Hematopoietic multipotent progenitor cell treated with erythropoietin and hydrocortisone succinate and interleukin-3 and kit ligand, for 15 days (in vitro differentiated cells): Measurements from ENCODE around the gene GTSE1.

Source experiments
- DNase-seq: peaks from one replicate; pipeline ENCODE4 v3.0.0-alpha.2; 2015; ENCODE audit warnings: low spot score

GTSE1 gene

GRCh38 chr22:46380069-46380468 lies 83.4 kb downstream of the GTSE1 start:
- no peak for DNase-seq
